Tibial artery (tissue), 4 donors: Measurements from ENCODE around the gene SERPINB5.

Experiments
- DNase-seq, 2 donors: peaks; one replicate each; pipeline ENCODE4 v3.0.0-alpha.2; 2019
- H3K27ac ChIP-seq, 2 donors: fragments of 200-600 bp; sonication (generic) in 1 of 2; 1 replicate in 1 of 2; 2 replicates in 1 of 2; pipeline ENCODE4 v1.5.1; 2018 to 2019; ENCODE audit warnings: mild to moderate bottlenecking in 1 of 2
- H3K27me3 ChIP-seq, 2 donors: fragments of 200-600 bp; sonication (generic) in 1 of 2; one replicate each; pipeline versions ENCODE4 v1.5.1 to v1.6.0; 2016 to 2019
- H3K36me3 ChIP-seq, 3 donors: fragments of 200-600 bp; sonication (generic) in 2 of 3; one replicate each; pipeline ENCODE4 v1.5.1; 2016 to 2019; ENCODE audit warnings: mild to moderate bottlenecking in 2 of 3
- H3K4me1 ChIP-seq, 4 donors: fragments of 200-600 bp; sonication (generic) in 2 of 4; 1 replicate in 3 of 4; 2 replicates in 1 of 4; pipeline ENCODE4 v1.5.1; 2016 to 2019
- H3K4me3 ChIP-seq, 2 donors: fragments of 200-600 bp; sonication (generic) in 1 of 2; 1 replicate in 1 of 2; 2 replicates in 1 of 2; pipeline ENCODE4 v1.5.1; 2018 to 2019; ENCODE audit warnings: mild to moderate bottlenecking in 2 of 2
- H3K9me3 ChIP-seq, 3 donors: fragments of 200-600 bp; sonication (generic) in 1 of 3; one replicate each; pipeline ENCODE4 v1.5.1; 2016 to 2019
- intact Hi-C: fragments of 100-400 bp; cut with DNase I; formaldehyde crosslinking; loops from one replicate; pipeline ENCODE4 v1.15.0; 2023; ENCODE audit warnings: low total_unique reads
- TF ChIP-seq, protein P1 (sequence below), 2 experiments: fragments of 200-600 bp in 1 of 2; fragments of 450-650 bp in 1 of 2; IDR thresholded peaks; one replicate each; pipeline ENCODE4 v1.5.1; 2017 to 2019; ENCODE audit warnings: antibody characterized with exemption in 2 of 2, mild to moderate bottlenecking in 1 of 2, moderate library complexity in 1 of 2

The SERPINB5 gene

DNA sequence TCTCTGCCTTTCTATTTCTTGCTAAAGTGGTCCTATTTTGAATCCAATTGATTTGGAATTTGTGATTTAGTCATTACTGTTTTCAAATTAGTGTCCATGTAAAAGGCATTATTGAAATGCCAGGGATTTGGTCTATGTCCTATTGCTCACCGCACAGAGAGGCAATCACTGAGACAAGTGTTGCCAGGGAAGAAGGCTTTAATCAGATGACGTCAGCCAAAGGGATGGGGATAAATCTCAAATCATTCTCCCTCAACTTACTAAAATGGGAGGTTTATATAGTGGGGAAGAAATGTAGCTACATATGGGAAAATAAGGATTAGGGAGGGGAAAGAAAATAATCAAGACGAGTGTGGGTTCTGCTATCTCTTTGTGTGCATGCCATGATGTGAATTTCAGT lies 75.0 kb downstream of the SERPINB5 start:
- no peak overlapping the region for H3K4me3 ChIP-seq
- DNase-seq = no peak
- TF ChIP-seq, protein P1, sequence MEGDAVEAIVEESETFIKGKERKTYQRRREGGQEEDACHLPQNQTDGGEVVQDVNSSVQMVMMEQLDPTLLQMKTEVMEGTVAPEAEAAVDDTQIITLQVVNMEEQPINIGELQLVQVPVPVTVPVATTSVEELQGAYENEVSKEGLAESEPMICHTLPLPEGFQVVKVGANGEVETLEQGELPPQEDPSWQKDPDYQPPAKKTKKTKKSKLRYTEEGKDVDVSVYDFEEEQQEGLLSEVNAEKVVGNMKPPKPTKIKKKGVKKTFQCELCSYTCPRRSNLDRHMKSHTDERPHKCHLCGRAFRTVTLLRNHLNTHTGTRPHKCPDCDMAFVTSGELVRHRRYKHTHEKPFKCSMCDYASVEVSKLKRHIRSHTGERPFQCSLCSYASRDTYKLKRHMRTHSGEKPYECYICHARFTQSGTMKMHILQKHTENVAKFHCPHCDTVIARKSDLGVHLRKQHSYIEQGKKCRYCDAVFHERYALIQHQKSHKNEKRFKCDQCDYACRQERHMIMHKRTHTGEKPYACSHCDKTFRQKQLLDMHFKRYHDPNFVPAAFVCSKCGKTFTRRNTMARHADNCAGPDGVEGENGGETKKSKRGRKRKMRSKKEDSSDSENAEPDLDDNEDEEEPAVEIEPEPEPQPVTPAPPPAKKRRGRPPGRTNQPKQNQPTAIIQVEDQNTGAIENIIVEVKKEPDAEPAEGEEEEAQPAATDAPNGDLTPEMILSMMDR (IDR thresholded peaks at IDR 0.05) = no peak
- H3K9me3 ChIP-seq = no peaks in the 10 kb centered on the region
- peaks cover 0 to 14% (median 9%) of the 10 kb centered on the region in 4 donors for H3K4me1 ChIP-seq
- no peaks in the 10 kb centered on the region for H3K27me3 ChIP-seq
- no peaks in the 10 kb centered on the region for H3K36me3 ChIP-seq
- no peak overlapping the region for H3K27ac ChIP-seq
- intact Hi-C loops = no loop called here

DNA sequence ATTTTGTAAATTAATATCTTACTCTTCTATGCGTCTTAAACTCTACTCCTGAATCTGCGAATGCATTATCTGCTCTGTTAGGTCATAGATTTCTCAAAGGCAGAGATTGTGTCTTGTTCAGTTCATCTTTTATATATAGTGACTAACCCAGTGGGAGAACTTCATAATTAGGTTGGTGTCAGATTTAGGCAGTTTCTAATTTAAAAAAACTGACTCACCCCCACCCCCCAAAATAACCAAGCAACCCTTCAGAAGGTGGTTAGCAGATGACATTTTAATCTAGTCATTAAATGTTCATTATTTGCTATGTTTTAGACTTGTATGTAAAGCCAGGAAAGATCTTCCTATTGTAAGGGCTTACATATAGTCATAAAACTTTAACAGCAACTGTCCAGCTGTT lies 75.8 kb downstream of the SERPINB5 start:
- DNase-seq = no peak
- intact Hi-C loops = no loop called here
- H3K4me3 ChIP-seq = no peak overlapping the region
- H3K36me3 ChIP-seq = no peaks in the 10 kb centered on the region
- peaks cover 0 to 14% (median 9%) of the 10 kb centered on the region in 4 donors for H3K4me1 ChIP-seq
- no peaks in the 10 kb centered on the region for H3K9me3 ChIP-seq
- H3K27ac ChIP-seq = no peak overlapping the region
- no peaks in the 10 kb centered on the region for H3K27me3 ChIP-seq
- TF ChIP-seq, protein P1 (IDR thresholded peaks at IDR 0.05) = no peak

DNA sequence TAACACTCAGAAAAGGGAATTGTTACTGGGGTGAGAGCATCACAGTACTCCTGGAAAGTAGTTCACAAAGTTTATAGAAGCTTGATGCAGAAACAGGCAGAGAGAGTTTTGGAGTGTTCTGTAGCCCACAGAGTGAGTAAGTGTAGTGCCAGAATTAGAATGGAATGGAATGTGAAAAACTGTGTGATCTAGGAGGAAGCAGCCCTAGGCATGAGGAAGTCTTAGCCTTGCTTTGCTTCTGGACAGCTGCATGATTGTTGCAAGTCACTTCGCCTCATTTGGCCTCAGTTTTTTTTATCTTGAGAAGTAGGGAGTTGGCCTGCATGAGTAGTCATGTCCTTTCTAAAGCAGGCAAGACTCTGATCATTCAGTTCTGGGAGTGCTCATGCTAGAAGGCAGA lies 76.3 kb downstream of the SERPINB5 start:
- Histone ChIP-seq H3K4me1 (peaks cover 0 to 14% (median 9%) of the 10 kb centered on the region in 4 donors), H3K9me3 (no peaks in the 10 kb centered on the region), H3K27me3 (no peaks in the 10 kb centered on the region), H3K36me3 (no peaks in the 10 kb centered on the region), H3K4me3 (no peak overlapping the region), H3K27ac (no peak overlapping the region)
- no peak for DNase-seq
- TF ChIP-seq, protein P1 (IDR thresholded peaks at IDR 0.05) = no peak
- intact Hi-C loops = no loop called here
